CD8-positive, alpha-beta memory T cell (primary cell): ENCODE results near the gene CLK2. TPM values are rescaled to one million over a fixed set of nuclear protein-coding genes. Genes with fewer than 3 reads are reported as not detected.
A peak's percentile ranks its signal among the peaks of the same experiment; 100 is the strongest.
"Not testable (repeated sequence)": the region's sequence is repeated elsewhere in the genome, so short reads cannot be mapped to it uniquely, and the experiment has no call there.

ENCODE experiments used
- CTCF ChIA-PET: fragments of 350-600 bp; sonication (Branson Sonifier 250); formaldehyde crosslinking; loops from one replicate; lab custom pipeline; 2021; ENCODE audit warnings: antibody characterized with exemption; lab: Charles Lee
- POLR2A ChIA-PET: fragments of 350-600 bp; sonication (Branson Sonifier 250); formaldehyde crosslinking; loops from one replicate; lab custom pipeline; 2021; ENCODE audit warnings: antibody characterized with exemption; lab: Charles Lee
- DNase-seq, 5 donors: peaks; one replicate each; pipeline versions ENCODE4 v3.0.0 to v3.0.0-alpha.2; 2020 to 2022; ENCODE audit warnings: mixed read lengths in 1 of 5
- H3K27ac ChIP-seq: one replicate; pipeline ENCODE4 v1.7.0; 2013; ENCODE audit warnings: low read depth, mild to moderate bottlenecking, low read length, moderate library complexity
- H3K27me3 ChIP-seq: 2 replicates; pipeline ENCODE4 v1.7.0; 2013; ENCODE audit warnings: low read length, mild to moderate bottlenecking; ENCODE audit not compliant: insufficient read depth, poor library complexity, severe bottlenecking
- H3K36me3 ChIP-seq: 2 replicates; pipeline ENCODE4 v1.7.0; 2013; ENCODE audit warnings: mild to moderate bottlenecking, low read length, moderate library complexity; ENCODE audit not compliant: insufficient read depth
- H3K4me1 ChIP-seq: 2 replicates; pipeline ENCODE4 v1.7.0; 2013; ENCODE audit warnings: mild to moderate bottlenecking, low read length, moderate library complexity; ENCODE audit not compliant: insufficient read depth
- H3K4me3 ChIP-seq: 2 replicates; pipeline ENCODE4 v1.7.0; 2013; ENCODE audit warnings: mild to moderate bottlenecking, low read length
- H3K9me3 ChIP-seq: 2 replicates; pipeline ENCODE4 v1.7.0; 2013; ENCODE audit warnings: mild to moderate bottlenecking, low read length
- H3K27ac Mint-ChIP-seq, 8 donors: one replicate each; pipeline ENCODE4 v1.8.0; 2020 to 2021; ENCODE audit warnings: mixed read lengths in 8 of 8, mild to moderate bottlenecking in 6 of 8, inconsistent platforms in 3 of 8, moderate library complexity in 3 of 8
- H3K27me3 Mint-ChIP-seq, 2 donors: one replicate each; pipeline ENCODE4 v1.8.0; 2020 to 2021; ENCODE audit warnings: mixed read lengths in 2 of 2, mild to moderate bottlenecking in 1 of 2, moderate library complexity in 1 of 2
- H3K36me3 Mint-ChIP-seq, 3 donors: one replicate each; pipeline ENCODE4 v1.8.0; 2020 to 2021; ENCODE audit warnings: mixed read lengths in 3 of 3, inconsistent platforms in 1 of 3, mild to moderate bottlenecking in 1 of 3
- H3K4me1 Mint-ChIP-seq, 3 donors: one replicate each; pipeline ENCODE4 v1.8.0; 2020 to 2021; ENCODE audit warnings: mixed read lengths in 3 of 3, inconsistent platforms in 1 of 3, mild to moderate bottlenecking in 1 of 3
- H3K4me3 Mint-ChIP-seq, 7 donors: one replicate each; pipeline ENCODE4 v1.8.0; 2020 to 2021; ENCODE audit warnings: mixed read lengths in 7 of 7, mild to moderate bottlenecking in 6 of 7, moderate library complexity in 4 of 7, inconsistent platforms in 2 of 7
- H3K9me3 Mint-ChIP-seq, 5 donors: one replicate each; pipeline ENCODE4 v1.8.0; 2020 to 2022; ENCODE audit warnings: mixed read lengths in 5 of 5, mild to moderate bottlenecking in 3 of 5, moderate library complexity in 2 of 5, inconsistent platforms in 1 of 5
- polyA plus RNA-seq: library from polyadenylated mRNA; unstranded; fragments of 300-500 nt; fragmentation: Illumina TruSeq; gene quantifications from one replicate; pipeline ENCODE4 v1.2.3, GENCODE V29; 2021
- total RNA-seq, 2 experiments: library from RNA; stranded (reverse); gene quantifications; one replicate each; pipeline ENCODE4 v1.2.3, GENCODE V29; 2021

CLK2 gene
- total and polyA plus RNA-seq, 3 experiments from 2014 or later: 20.2 to 79.8 (median 78.3) TPM

GRCh38 chr1:155226188-155226909, 47.0 kb downstream of the CLK2 start:
- Histone ChIP-seq H3K36me3 (no peaks in the 10 kb centered on the region), H3K27ac (peak overlapping the region; percentile 89), H3K9me3 (no peaks in the 10 kb centered on the region), H3K4me1 (peaks cover 17% of the 10 kb centered on the region), H3K27me3 (no peaks in the 10 kb centered on the region), H3K4me3 (peak overlapping the region; percentile 93)
- H3K4me1 Mint-ChIP-seq: peaks cover 23 to 24% (median 24%) of the 10 kb centered on the region in 3 donors
- DNase-seq: peak; percentile 72 to 88 (median 77)
- no peaks in the 10 kb centered on the region for H3K9me3 Mint-ChIP-seq
- CTCF ChIA-PET: interaction anchor here (0.6 to 5.3 kb wide), 17 partner anchors 8 to 138 kb away, joined by 3 to 67 read pairs (median 4); partner anchors contain the start of genes KRTCAP2, MTX1 and THBS3
- POLR2A ChIA-PET: interaction anchor here (1.1 to 2.5 kb wide), 2 partner anchors 15 to 19 kb away, joined by 8 to 9 read pairs; a partner anchor contains a TSS
- H3K4me3 Mint-ChIP-seq: peak overlapping the region; percentile 70 to 96 (median 87)
- peaks cover 0 to 2% of the 10 kb centered on the region in 2 donors for H3K27me3 Mint-ChIP-seq
- peak overlapping the region; percentile 82 to 96 (median 94) for H3K27ac Mint-ChIP-seq
- peaks cover 0 to 2% (median 0%) of the 10 kb centered on the region in 3 donors for H3K36me3 Mint-ChIP-seq

DNA sequence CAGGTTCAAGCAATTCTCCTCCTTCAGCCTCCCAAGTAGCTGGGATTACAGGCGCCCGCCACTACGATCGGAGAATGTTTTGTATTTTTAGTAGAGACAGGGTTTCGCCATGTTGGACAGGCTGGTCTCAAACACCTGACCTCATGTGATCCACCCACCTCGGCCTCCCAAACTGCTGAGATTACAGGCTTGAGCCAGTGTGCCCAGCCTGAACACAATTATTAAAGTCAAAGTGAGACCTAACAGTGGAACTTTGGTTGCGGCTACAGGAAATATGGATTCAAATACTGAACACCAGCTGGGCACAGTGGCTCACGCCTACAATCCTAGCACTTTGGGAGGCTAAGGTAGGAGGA, 47.9 kb downstream of the CLK2 start:
- H3K36me3 ChIP-seq, H3K36me3 Mint-ChIP-seq, H3K9me3 Mint-ChIP-seq, H3K27me3 Mint-ChIP-seq, POLR2A ChIA-PET, H3K4me3 ChIP-seq, DNase-seq, H3K9me3 ChIP-seq, H3K27me3 ChIP-seq: not testable (repeated sequence)
- H3K27ac ChIP-seq: peak overlapping the region; percentile 89
- Mint-ChIP-seq H3K4me1 (peaks cover 22 to 24% (median 23%) of the 10 kb centered on the region in 3 donors), H3K27ac (peak overlapping the region in 3 of 8 donors; percentile 29 to 66 (median 56)), H3K4me3 (peak overlapping the region in 1 of 7 donors; percentile 32)
- CTCF ChIA-PET: interaction anchor here (0.6 to 5.3 kb wide), 6 partner anchors 18 to 52 kb away, joined by 3 to 67 read pairs (median 14); partner anchors contain the start of genes KRTCAP2, MTX1, THBS3 and TRIM46
- peaks cover 17% of the 10 kb centered on the region for H3K4me1 ChIP-seq

GRCh38 chr1:155223047-155223446, 50.3 kb downstream of the CLK2 start:
- Mint-ChIP-seq H3K27ac (no peak overlapping the region), H3K27me3 (no peaks in the 10 kb centered on the region), H3K9me3 (no peaks in the 10 kb centered on the region), H3K4me3 (no peak overlapping the region), H3K4me1 (peaks cover 31 to 39% (median 36%) of the 10 kb centered on the region in 3 donors), H3K36me3 (peaks cover 0 to 2% (median 0%) of the 10 kb centered on the region in 3 donors)
- POLR2A ChIA-PET: no interaction called here
- DNase-seq: no peak
- H3K27me3 ChIP-seq: no peaks in the 10 kb centered on the region
- no peaks in the 10 kb centered on the region for H3K9me3 ChIP-seq
- no peaks in the 10 kb centered on the region for H3K36me3 ChIP-seq
- H3K4me3 ChIP-seq: no peak overlapping the region
- CTCF ChIA-PET: interaction anchor here (2.8 to 5.3 kb wide), 2 partner anchors 16 to 28 kb away, joined by 10 to 67 read pairs; partner anchors contain the start of genes MTX1 and THBS3
- H3K27ac ChIP-seq: peak overlapping the region; percentile 20
- peaks cover 22% of the 10 kb centered on the region for H3K4me1 ChIP-seq

DNA sequence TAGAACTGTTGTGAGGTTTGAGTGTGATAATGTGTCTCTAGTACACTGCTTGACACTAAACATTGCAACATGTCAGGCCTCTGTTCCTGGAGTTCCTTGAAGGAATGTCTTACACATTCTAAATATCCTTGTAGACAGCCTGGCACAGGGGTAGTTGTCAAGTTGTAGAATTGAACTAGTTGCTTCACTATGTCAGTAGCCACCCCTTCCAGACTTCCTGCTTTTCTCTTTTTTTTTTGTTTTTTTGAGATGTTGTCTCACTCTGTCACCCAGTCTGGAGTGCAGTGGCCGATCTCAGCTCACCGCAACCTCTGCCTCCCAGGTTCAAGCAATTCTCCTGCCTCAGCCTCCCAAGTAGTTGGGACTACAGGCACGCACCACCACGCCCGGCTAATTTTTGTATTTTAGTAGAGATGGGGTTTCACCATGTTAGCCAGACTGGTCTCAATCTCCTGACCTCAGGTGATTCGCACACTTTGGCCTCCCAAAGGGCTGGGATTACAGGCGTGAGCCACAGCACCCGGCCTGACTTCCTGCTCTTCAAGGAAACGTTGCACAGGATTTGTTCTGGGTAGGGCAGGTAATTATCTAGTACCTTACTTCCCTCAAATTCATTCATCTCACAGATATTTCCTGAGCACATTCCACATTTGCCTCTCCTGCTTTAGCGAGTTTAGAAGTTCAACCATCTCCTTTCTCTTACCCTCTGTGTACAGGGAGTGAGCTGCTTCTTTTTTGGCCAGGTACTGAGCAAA, 52.9 kb downstream of the CLK2 start:
- Mint-ChIP-seq H3K27ac (peak overlapping the region in 1 of 8 donors; percentile 87), H3K4me1 (peaks cover 12 to 16% (median 15%) of the 10 kb centered on the region in 3 donors)
- H3K27me3 ChIP-seq, POLR2A ChIA-PET, H3K4me3 Mint-ChIP-seq, H3K9me3 ChIP-seq, H3K27ac ChIP-seq, H3K9me3 Mint-ChIP-seq, H3K27me3 Mint-ChIP-seq, CTCF ChIA-PET, H3K4me3 ChIP-seq, H3K4me1 ChIP-seq, DNase-seq, H3K36me3 Mint-ChIP-seq, H3K36me3 ChIP-seq: not testable (repeated sequence)

- Mint-ChIP-seq H3K4me1 (peaks cover 18 to 22% (median 21%) of the 10 kb centered on the region in 3 donors), H3K27me3 (no peaks in the 10 kb centered on the region), H3K36me3 (peaks cover 0 to 6% (median 2%) of the 10 kb centered on the region in 3 donors), H3K4me3 (peak overlapping the region in 2 of 7 donors; percentile 26 to 39), H3K27ac (peak overlapping the region in 7 of 8 donors; percentile 32 to 87 (median 38)), H3K9me3 (no peaks in the 10 kb centered on the region)
- Histone ChIP-seq H3K27me3 (no peaks in the 10 kb centered on the region), H3K4me1 (peaks cover 5% of the 10 kb centered on the region), H3K36me3 (no peaks in the 10 kb centered on the region), H3K4me3 (no peak overlapping the region), H3K27ac (no peak overlapping the region), H3K9me3 (no peaks in the 10 kb centered on the region)
- DNase-seq: no peak
- ChIA-PET CTCF (interaction anchor here (1.5 kb wide), 1 partner anchor 12 kb away, joined by 5 read pairs; no protein-coding TSS in a partner anchor), POLR2A (no interaction called here)
These were observed 53.7 kb downstream of the CLK2 start for GRCh38 chr1:155219592-155220031.

DNA sequence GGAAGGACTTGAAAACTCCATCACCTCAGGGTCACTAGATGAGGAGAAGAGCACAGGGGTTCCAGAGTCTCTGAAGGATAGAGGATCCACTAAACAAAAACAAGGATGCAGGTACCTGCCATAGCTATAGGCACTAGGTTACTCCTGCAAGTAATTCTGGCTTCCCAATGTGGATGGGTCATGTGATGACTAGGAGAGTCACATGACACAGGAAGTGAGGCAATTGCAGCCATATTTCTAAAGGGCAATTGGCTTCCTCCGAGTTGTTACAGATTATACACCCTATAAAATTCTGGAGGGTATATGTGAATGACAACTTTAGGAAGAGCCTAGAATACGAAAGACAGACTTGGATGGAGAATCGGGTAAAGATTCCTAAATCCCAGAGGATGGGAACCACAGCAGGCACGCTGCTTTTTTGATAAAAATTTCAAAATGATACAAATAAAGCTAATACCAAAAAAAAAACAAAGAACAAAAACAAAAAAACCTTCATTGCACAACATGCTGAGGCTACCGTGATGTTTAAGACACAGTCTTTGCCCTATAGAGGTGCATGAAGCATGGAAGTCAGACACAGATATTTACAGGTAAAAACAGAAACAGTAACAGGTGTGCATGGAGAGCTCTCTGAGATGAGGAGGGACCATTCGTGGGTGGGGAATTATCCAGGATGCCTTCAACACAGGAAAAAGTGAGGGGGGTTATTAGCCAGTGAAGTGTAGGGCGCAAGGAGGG, 54.3 kb downstream of the CLK2 start:
- no peaks in the 10 kb centered on the region for H3K9me3 Mint-ChIP-seq
- POLR2A ChIA-PET: no interaction called here
- no peaks in the 10 kb centered on the region for H3K27me3 Mint-ChIP-seq
- no peak overlapping the region for H3K27ac ChIP-seq
- H3K36me3 ChIP-seq: no peaks in the 10 kb centered on the region
- CTCF ChIA-PET: interaction anchor here (1.2 to 1.5 kb wide), 2 partner anchors 8 to 12 kb away, joined by 3 to 5 read pairs; no protein-coding TSS in a partner anchor
- peaks cover 18 to 22% (median 21%) of the 10 kb centered on the region in 3 donors for H3K4me1 Mint-ChIP-seq
- H3K4me3 ChIP-seq: no peak overlapping the region
- no peaks in the 10 kb centered on the region for H3K27me3 ChIP-seq
- DNase-seq: no peak
- H3K9me3 ChIP-seq: no peaks in the 10 kb centered on the region
- H3K4me3 Mint-ChIP-seq: peak overlapping the region in 2 of 7 donors; percentile 26 to 39
- H3K4me1 ChIP-seq: peaks cover 5% of the 10 kb centered on the region
- H3K36me3 Mint-ChIP-seq: peaks cover 0 to 6% (median 2%) of the 10 kb centered on the region in 3 donors
- H3K27ac Mint-ChIP-seq: peak overlapping the region; percentile 32 to 87 (median 48)

DNA sequence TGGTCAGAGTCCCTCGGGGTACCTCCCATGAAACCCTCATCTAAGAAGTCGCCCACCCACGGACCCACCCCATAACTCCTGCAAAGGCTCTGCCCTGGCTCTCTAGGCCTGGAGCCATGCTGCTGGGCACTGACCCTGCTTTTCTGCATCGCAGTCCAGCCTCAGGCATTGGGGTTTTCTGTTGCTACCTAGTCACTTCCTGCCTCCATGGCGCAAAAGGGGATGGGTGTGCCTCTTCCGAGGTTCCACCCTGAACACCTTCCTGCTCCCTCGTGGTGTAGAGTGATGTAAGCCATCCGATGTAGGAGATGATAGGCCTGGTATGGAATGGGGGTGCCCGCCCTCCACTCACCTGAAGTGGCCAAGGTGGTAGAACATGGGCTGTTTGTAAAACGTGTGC, 58.6 kb downstream of the CLK2 start:
- H3K4me3 Mint-ChIP-seq, POLR2A ChIA-PET, H3K36me3 ChIP-seq, H3K4me1 ChIP-seq, H3K4me3 ChIP-seq, H3K27me3 ChIP-seq, H3K27me3 Mint-ChIP-seq, H3K9me3 Mint-ChIP-seq, H3K9me3 ChIP-seq, H3K27ac ChIP-seq: not testable (repeated sequence)
- Mint-ChIP-seq H3K27ac (peak overlapping the region in 6 of 8 donors; percentile 42 to 95 (median 80)), H3K36me3 (peaks cover 2 to 24% (median 4%) of the 10 kb centered on the region in 3 donors), H3K4me1 (peaks cover 15 to 22% (median 21%) of the 10 kb centered on the region in 3 donors)
- DNase-seq: peak in 1 of 5 donors; percentile 48
- CTCF ChIA-PET: interaction anchor here (1.3 kb wide), 1 partner anchor 8 kb away, joined by 5 read pairs; no protein-coding TSS in a partner anchor
